Mesangial cell (primary cell): ENCODE data around the gene CCDC12. TPM values are rescaled to one million over a fixed set of nuclear protein-coding genes. Genes with fewer than 3 reads are reported as not detected.

ENCODE experiments used
- total RNA-seq: library from RNA; depleted of rRNA; stranded (reverse); fragments of >200 nt; gene quantifications from 2 replicates; pipeline ENCODE4 v1.2.3, GENCODE V29; 2015

Gene CCDC12
- 17.7 and 22.2 TPM in 2 replicates for total RNA-seq

DNA sequence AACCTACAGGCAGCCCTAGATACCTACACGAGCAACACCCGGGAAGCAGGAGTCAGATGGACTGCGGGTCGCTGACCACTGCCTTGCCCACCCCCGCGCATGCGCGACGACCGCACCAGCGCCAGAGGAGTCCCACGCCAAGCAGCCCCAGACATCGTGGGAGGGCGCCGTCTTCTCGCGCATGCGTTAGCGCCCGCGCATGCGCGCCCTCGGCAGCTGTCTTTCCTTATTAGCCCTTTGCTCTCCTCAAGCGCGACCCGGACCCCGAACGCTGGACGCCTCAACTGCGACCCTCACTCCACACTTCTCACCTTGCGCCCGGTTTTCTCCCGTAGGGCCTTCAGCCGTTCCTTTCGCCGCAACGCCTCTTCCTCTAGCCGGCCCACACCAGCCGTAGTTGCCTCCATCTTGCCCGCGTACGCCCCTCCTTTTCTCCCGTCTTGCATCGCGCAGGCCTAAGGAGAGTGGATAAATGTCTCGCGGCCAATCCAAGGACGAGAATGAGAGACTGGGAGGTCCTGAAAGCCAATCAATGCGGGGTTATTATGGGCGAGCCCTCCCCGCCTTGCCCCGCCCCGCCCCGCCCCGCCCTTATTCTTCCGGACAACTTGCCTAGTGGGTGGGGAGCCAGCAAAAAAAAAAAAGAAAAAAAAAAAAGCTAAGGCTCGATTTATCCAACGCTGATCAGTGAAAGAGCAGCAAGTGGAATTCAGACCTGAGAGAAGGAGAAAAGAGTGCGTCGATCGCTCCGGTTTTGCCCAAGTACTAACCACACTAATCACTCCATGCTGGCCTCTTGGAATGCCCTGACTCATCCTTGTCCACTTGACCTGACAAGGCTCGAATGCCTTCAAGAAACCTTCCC lies at the start of gene CCDC12:
Gene CCDC12, minus strand, starts transcription at position 420 of the 865 bp plus-strand sequence. Its CDS starts 13 bp downstream, at position 407.

DNA sequence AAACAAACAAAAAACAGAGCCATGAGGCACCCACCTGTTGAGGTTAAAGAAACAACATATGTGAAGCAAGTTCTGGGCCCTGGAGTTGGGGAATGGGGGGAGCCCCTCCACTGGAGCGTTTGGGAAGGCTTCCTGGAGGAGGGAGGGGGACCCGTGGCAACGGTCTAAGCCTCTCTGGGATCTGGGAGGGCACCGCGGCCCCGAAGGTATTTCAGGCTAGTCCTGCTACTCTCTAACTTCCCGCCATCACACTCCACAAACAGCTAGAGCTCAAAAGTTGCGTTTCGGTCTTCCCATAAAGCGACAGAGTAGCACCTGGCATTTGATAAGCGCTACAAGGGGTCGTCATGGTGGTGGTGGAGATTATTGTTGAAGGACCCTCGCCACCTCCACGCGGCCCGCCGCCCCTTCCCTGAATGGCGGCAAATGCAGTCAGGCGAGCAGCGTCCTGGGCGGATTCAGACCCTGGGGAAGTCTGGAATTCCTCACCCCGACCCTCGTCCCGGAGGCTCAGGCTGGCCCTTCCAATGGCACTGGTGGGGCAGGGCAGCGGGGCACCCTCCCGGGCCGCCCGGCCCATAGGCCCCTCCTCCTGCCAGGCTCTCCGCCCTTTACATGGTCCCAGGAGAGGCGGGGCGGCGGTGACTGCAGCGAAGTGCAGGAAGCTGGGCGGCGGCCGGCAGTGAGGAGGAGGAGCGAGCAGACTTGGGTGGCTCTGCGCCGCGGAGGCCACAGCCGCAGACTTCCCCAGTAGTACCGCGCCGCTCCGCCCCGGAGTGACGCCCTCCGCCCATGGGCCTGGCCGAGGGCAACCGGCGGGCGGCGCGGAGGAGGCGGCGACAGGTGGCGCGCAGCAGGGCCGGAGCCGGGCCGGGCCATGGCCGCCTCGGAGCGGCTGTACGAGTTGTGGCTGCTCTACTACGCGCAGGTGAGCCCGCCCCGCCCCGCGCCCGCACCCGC lies 2.7 kb upstream of the CCDC12 start, which contains the start of gene NBEAL2:
Gene NBEAL2, plus strand, starts transcription at position 682 of the 960 bp plus-strand sequence. Its CDS starts 196 bp downstream, at position 878.

DNA sequence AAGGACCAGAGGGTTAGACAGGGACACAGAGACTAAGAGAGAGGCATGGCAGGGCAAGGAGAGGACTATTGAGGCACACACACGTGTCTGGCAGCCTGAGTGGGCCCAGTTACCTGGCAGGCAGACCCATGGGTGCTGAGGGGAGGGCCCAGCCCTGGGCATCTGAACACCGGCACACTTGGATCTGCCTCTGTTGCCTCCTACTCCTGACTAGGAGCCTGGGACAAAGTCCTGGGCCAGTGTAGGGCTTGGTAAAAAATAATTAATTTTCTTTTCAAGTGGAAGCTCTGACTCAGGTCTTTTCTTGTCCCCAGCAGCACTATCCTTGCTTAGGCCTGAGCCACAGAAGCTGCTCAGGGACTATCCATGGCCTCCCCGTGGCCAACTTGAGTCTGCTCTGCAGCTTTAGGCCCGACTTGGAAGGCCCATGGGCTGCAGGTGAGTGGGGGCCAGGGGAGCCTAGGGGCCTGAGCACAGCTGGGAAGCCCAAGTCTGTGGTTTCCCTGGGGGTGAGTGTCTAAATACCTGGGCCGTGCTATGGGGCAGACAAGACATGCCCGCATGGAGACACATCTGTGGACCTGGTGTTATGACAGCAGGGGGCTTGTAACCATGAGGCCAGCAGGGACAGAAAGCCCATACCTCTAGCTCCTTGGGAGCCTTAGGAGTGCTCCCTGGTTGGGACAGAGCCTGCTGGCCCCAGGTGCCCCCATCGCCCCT lies 99.0 kb downstream of the CCDC12 start, which contains the start of gene PTH1R:
Gene PTH1R, plus strand, starts transcription at position 316 of the 720 bp plus-strand sequence. CDS start 5,839 bp downstream, outside the sequence.

Other genes starting within 250 kb of the CCDC12 start
- 8.5 TPM in 1 of 2 replicates, not detected in the other for gene MYL3, start 113.3 kb downstream of the CCDC12 start, total RNA-seq
- 0.33 and 16.1 TPM in 2 replicates for gene PTH1R, start 99.0 kb downstream of the CCDC12 start, total RNA-seq
- gene NBEAL2, start 2.9 kb upstream of the CCDC12 start, total RNA-seq: 23.3 and 30.3 TPM in 2 replicates
- gene SETD2, start 187.4 kb upstream of the CCDC12 start, total RNA-seq: 14.8 and 18.1 TPM in 2 replicates